T-helper 1 cell treated with Interleukin-12 subunit alpha and Interleukin-12 subunit beta and Interleukin-4 antibody, amounts not matched to agents 30 μg/mL and 1 μg/mL, for 36 hours (primary cell): ENCODE data around the gene SIX6.
A peak's percentile ranks its signal among the peaks of the same experiment; 100 is the strongest.

ENCODE experiments used
- H3K27ac Mint-ChIP-seq: one replicate; pipeline ENCODE4 v1.8.0; 2021; ENCODE audit warnings: mild to moderate bottlenecking, mixed read lengths
- H3K27me3 Mint-ChIP-seq: one replicate; pipeline ENCODE4 v1.8.0; 2021; ENCODE audit warnings: low read depth, mixed read lengths
- H3K36me3 Mint-ChIP-seq: one replicate; pipeline ENCODE4 v1.8.0; 2021; ENCODE audit warnings: low read depth, mixed read lengths
- H3K4me1 Mint-ChIP-seq: one replicate; pipeline ENCODE4 v1.8.0; 2021; ENCODE audit warnings: low read depth, mixed read lengths
- H3K4me3 Mint-ChIP-seq: one replicate; pipeline ENCODE4 v1.8.0; 2021; ENCODE audit warnings: mild to moderate bottlenecking, moderate library complexity, mixed read lengths
- H3K9me3 Mint-ChIP-seq: one replicate; pipeline ENCODE4 v1.8.0; 2021; ENCODE audit warnings: mixed read lengths

SIX6 gene

DNA sequence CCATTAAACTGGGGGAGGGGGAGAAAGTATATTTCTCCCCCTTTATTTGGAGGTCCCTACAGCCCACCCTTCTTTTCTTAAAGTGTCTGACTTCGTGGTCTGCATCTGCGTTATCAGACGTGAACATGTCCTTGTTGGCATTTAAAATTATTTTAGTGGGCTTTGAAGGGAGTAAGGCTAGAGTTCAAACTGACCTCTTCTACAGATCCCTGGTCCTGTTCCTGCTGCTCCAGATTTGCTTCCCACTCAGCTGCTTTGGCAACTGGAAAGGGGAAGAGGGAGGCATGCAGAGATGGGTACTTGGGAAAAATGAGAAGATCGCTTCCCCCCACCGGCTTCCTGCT lies 611 bp upstream of the SIX6 start:
- H3K27me3 Mint-ChIP-seq: peaks cover 85% of the 10 kb centered on the region

DNA sequence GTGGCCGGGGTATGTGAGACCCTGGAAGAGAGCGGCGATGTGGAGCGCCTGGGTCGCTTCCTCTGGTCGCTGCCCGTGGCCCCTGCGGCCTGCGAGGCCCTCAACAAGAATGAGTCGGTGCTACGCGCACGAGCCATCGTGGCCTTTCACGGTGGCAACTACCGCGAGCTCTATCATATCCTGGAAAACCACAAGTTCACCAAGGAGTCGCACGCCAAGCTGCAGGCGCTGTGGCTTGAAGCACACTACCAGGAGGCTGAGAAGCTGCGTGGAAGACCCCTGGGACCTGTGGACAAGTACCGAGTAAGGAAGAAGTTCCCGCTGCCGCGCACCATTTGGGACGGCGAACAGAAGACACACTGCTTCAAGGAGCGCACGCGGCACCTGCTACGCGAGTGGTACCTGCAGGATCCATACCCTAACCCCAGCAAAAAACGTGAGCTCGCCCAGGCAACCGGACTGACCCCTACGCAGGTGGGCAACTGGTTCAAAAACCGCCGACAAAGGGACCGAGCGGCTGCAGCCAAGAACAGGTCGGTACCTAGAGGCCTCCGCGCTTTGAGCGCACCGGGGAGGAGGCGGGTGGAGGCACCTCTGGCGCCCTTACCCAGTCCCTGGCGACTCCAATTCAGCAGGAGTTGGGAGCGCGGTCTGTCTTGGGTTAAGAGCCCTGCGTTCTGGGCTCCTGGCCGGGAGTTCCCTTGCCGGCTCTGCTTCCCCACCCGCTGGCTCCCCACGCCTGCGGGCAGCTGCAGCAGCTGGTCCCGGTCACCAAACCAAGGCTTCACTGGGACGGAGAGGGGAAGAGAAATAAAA lies 700 bp downstream of the SIX6 start:
- Mint-ChIP-seq H3K27me3 (peaks cover 88% of the 10 kb centered on the region), H3K27ac (peak overlapping the region; percentile 57), H3K4me1 (peaks cover 10% of the 10 kb centered on the region), H3K4me3 (no peak overlapping the region), H3K36me3 (peaks cover 6% of the 10 kb centered on the region), H3K9me3 (no peaks in the 10 kb centered on the region)

More for the DNA sequence above, 611 bp upstream of the SIX6 start:
- H3K4me3 Mint-ChIP-seq: no peak overlapping the region
- H3K9me3 Mint-ChIP-seq: no peaks in the 10 kb centered on the region
- H3K4me1 Mint-ChIP-seq: peaks cover 7% of the 10 kb centered on the region
- H3K36me3 Mint-ChIP-seq: peaks cover 6% of the 10 kb centered on the region
- H3K27ac Mint-ChIP-seq: no peak overlapping the region

DNA sequence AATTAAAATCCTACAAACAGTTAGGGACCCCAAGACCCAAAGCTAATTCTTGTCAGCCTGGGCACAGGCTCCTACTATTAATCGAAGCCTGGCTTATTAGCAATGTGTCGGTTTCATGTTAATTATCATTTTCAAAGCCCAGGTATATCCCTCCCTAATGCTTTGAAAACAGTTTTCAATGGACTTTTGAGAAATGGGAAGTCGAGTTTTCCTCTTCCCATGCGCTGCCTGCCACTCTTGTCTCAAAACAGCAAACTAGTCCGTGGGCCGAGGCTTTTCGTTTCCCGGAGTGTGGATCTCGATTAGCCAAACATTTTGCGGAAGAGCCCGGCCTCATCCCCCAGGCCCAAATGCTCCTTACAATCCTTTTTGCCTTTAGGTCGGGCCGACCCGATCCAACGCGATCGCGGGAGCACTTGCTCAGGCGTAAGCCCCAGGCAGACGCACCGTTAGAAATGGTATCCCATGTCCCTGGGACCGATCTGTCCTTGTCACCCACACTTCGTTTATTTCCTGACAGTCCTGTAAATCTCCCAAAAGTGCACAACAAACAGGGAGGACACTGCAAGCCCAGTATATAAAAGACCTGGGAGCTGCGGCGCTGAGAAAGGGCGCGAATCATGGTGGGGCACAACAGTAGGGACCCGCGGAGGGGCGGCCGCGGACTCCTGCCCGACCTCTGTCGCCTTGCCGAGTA lies 1.5 kb downstream of the SIX6 start:
- H3K27me3 Mint-ChIP-seq: peaks cover 86% of the 10 kb centered on the region
- H3K27ac Mint-ChIP-seq: no peak overlapping the region
- H3K9me3 Mint-ChIP-seq: no peaks in the 10 kb centered on the region
- H3K4me1 Mint-ChIP-seq: peaks cover 10% of the 10 kb centered on the region
- peaks cover 6% of the 10 kb centered on the region for H3K36me3 Mint-ChIP-seq
- H3K4me3 Mint-ChIP-seq: no peak overlapping the region

DNA sequence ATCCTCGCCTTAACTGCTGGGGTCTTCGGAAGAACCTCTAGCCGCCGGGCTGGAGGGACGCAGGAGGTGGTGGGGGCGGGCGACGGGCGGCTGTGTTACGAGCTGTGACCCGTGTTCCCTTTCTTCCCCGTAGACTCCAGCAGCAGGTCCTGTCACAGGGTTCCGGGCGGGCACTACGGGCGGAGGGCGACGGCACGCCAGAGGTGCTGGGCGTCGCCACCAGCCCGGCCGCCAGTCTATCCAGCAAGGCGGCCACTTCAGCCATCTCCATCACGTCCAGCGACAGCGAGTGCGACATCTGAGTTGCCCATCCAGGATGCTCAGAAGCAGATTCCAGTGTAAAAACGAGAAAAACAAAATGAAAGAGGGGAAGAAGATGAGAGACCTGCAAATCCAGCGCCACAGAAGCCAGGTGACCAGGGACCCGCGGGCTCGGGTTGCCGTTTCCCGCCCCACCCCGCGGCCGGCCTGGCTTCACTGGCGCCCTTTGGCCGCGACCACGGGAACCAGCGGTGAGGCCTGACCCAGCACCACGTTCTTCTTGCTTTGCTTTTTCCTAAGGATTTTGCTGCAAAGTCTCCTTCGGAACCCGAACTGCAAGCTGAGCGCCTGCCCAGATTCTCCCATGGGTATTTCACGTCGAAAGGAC lies 2.1 kb downstream of the SIX6 start:
- Mint-ChIP-seq H3K27me3 (peaks cover 84% of the 10 kb centered on the region), H3K36me3 (peaks cover 7% of the 10 kb centered on the region), H3K4me3 (no peak overlapping the region), H3K27ac (peak overlapping the region; percentile 36), H3K4me1 (peaks cover 12% of the 10 kb centered on the region), H3K9me3 (no peaks in the 10 kb centered on the region)

DNA sequence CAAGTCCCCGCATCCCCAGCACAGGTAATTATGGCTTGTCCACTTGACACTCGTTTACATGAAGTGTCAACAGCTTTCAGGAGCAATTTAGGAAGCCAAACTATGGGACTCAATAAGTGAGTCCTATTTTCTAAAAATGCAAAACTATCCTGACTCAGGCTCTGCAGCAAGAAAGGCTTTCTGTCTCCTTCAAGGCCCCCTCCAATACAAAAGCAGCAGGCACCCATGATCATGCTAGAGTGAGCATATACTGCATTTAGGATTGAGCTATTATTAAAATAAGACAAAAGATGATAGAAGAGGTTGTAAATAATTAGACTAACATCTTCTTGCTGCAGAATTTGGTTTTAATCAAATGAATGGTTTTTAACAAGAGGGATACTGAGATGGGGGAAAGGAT lies 3.2 kb downstream of the SIX6 start:
- Mint-ChIP-seq H3K9me3 (no peaks in the 10 kb centered on the region), H3K4me3 (no peak overlapping the region), H3K27me3 (peaks cover 84% of the 10 kb centered on the region), H3K27ac (no peak overlapping the region), H3K4me1 (peaks cover 15% of the 10 kb centered on the region), H3K36me3 (peaks cover 11% of the 10 kb centered on the region)

DNA sequence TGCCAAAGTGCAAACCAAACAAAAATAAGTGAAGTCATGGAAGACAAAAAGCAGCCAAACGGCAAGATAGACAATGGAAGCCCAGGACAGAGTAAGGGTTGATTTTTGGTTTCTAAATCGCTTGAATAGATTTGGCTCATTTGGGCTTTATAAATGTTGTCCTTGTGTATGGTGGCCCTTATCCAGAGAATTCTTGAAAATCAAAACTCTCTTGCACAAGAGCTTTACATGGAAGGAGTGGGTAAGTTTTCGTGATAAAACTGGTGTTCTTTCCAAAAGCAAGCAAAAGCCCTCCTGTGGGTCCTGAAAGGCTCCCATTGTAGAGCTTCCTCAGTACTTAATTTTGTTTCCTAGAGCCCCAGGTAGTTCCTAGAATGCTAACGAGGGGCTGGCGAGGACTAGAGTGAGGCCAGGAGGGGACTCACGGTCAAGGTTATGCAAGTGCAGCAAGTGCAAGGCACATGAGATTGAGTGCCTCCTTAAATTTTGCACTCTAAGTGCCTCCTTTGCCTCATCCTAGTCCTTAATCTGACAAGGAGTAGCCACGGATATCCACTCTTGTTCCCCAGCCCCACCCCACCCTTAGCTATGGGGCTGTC lies 4.1 kb downstream of the SIX6 start:
- peaks cover 12% of the 10 kb centered on the region for H3K4me1 Mint-ChIP-seq

DNA sequence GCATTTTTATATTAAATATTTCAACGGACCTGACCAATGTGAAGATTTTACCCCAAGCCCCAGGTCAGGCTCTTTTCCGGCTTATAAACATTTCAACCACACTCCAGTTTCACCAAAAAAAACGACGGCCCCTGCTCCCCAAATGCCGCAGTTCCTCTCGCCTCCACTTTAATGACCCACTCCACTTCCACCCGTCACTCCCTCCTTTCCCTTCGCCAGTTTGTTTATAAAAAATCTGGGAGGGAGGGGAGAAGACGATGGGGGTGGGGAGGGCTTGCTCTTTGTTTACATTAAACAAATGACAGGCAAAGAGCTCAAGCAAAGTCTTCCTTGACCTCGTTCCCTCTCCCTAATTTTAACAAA lies 5.4 kb downstream of the SIX6 start:
- Mint-ChIP-seq H3K9me3 (no peaks in the 10 kb centered on the region), H3K27ac (no peak overlapping the region), H3K4me1 (peaks cover 11% of the 10 kb centered on the region), H3K4me3 (no peak overlapping the region), H3K27me3 (peaks cover 74% of the 10 kb centered on the region), H3K36me3 (peaks cover 5% of the 10 kb centered on the region)

More for the DNA sequence above, 4.1 kb downstream of the SIX6 start:
- H3K36me3 Mint-ChIP-seq: peaks cover 5% of the 10 kb centered on the region
- peaks cover 82% of the 10 kb centered on the region for H3K27me3 Mint-ChIP-seq
- H3K27ac Mint-ChIP-seq: no peak overlapping the region
- no peak overlapping the region for H3K4me3 Mint-ChIP-seq
- no peaks in the 10 kb centered on the region for H3K9me3 Mint-ChIP-seq

DNA sequence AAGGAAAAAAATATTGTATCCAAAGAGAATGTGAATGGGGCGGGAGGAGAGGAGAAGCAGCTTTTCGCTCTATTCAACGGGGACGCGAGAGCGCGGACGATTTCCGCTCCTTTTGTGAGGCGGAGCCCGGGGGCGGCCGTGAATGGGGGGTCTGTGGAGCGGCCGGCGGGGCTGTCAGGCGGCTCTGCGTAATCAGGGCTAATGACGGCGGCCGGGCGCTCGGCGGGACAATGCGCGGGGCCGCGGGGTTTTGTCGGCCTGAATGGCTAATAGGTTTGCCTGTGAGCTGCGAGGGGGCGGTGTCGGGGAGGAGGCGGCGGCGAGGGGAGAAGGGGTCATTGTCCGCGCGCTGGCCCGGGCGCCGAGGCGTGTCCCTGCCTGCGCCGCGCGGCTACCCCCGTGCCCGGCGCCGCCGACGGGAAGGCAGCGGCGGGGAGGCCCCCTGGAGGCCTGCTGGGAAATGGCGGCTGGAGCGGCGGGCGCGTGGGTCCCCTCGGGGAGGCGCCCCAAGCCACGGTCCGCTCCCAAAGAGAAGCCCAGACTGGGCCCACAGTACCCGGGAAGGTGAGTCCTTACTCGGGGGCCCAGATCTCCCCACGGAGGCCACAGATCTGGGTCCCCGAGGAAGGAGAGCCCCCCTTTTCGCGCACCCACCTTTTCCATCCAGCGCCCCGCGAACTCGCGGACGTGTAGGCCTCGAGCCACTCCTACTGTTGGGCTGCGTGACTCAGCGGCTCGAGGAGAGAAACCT lies 6.0 kb downstream of the SIX6 start:
- Mint-ChIP-seq H3K4me3 (peak overlapping the region; percentile 59), H3K9me3 (no peaks in the 10 kb centered on the region), H3K4me1 (peaks cover 8% of the 10 kb centered on the region), H3K27ac (no peak overlapping the region), H3K36me3 (peaks cover 5% of the 10 kb centered on the region), H3K27me3 (peaks cover 68% of the 10 kb centered on the region)

DNA sequence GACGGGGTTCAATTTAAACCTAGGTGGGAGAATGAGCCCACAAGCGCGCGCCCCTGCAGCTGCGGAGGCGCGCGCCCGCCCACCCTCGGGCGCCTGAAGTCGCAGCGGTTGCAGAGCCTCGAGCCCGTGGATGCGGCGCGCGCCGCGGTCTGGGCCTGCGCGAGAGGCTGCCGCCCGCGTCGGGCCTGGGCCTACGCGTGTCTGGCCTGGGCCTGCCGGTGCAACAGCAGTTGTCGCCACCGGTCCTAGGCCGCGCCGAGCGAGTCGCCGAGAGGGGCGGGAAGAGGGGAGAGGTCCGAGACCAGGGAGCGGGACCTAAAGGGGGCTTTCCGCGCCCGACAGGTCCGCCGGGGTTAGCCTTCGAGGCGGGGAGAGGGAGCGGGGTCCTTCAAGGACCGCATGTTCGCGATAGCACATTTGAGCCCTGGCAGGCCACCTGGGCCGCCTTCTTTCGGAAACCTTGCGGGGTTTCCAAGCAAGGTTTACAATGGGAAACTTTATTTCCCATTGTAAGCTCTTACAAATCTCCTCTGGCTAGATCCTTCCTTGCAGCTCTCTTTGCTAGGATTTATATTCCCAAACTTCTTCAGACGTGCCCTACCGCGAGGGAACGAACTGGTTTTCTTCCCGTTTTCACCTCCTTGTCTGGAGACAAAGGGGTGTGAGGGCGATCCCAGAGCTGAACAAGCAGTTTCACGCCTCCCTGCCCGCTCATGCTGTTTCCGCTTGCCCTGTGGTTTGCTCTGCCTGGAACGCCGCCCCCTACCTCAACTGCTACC lies 6.8 kb downstream of the SIX6 start:
- Mint-ChIP-seq H3K36me3 (peaks cover 5% of the 10 kb centered on the region), H3K9me3 (no peaks in the 10 kb centered on the region), H3K27ac (peak overlapping the region; percentile 75), H3K4me3 (peak overlapping the region; percentile 22), H3K4me1 (peaks cover 8% of the 10 kb centered on the region), H3K27me3 (peaks cover 60% of the 10 kb centered on the region)

DNA sequence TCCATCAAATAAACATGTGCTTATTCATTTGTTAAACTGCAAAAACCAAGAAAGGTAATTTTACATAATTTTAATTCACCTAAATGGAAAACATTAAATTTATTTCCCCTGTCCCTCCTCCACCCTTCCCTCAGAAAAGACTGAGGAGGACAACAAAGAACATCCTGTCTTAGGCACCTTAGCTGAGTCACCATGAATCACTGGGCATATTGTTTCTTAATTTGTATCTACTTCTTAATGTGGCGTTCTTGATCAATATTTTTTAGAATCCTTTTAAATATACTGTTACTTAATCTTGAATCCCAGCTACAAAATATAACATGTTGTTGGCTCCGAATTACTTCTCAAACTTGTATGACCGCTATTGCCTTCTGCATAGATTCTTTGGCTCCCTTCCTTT lies 23.5 kb downstream of the SIX6 start:
- no peak overlapping the region for H3K27ac Mint-ChIP-seq
- peaks cover 15% of the 10 kb centered on the region for H3K27me3 Mint-ChIP-seq
- no peaks in the 10 kb centered on the region for H3K36me3 Mint-ChIP-seq
- H3K4me1 Mint-ChIP-seq: no peaks in the 10 kb centered on the region
- no peak overlapping the region for H3K4me3 Mint-ChIP-seq
- peaks cover 5% of the 10 kb centered on the region for H3K9me3 Mint-ChIP-seq

DNA sequence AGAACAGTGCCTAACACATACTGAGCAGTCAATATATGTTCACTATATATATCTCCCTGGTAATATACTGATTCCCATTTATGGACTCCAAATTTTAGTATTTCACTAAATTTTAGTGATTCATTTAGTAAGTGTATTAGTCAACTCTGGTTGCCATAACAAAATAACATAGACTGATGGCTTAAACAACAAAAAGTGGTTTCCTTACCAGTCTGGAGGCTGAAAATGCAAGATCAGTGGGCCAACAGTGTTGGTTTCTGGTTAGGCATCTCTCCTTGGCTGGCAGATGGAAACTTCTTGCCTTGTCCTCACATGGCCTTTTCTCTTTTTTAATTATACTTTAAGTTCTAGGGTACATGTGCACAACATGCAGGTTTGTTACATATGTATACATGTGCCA lies 28.7 kb downstream of the SIX6 start:
- no peaks in the 10 kb centered on the region for H3K4me1 Mint-ChIP-seq
- H3K36me3 Mint-ChIP-seq: no peaks in the 10 kb centered on the region
- H3K27me3 Mint-ChIP-seq: peaks cover 15% of the 10 kb centered on the region
- H3K9me3 Mint-ChIP-seq: peaks cover 5% of the 10 kb centered on the region
- H3K4me3 Mint-ChIP-seq: no peak overlapping the region
- no peak overlapping the region for H3K27ac Mint-ChIP-seq

DNA sequence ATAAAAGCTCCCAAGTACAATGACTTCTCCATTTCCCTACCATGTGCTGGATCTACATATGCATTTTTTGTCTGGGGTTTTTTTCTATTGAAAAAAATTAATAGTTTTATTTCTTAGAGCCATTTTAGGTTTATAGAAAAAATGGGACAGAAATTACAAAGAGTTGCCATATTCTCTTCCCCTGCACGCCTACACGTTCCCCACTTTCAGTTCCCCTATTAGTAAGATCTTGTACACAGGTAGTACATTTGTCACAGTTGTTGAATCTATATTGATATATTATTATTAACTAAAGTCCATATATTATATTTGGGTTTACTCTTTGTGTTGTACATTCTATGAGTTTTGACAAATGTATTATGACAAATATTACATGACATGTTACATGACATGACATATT lies 35.7 kb downstream of the SIX6 start:
- Mint-ChIP-seq H3K9me3 (peaks cover 17% of the 10 kb centered on the region), H3K4me1 (no peaks in the 10 kb centered on the region), H3K36me3 (no peaks in the 10 kb centered on the region), H3K27me3 (peaks cover 12% of the 10 kb centered on the region), H3K4me3 (no peak overlapping the region), H3K27ac (no peak overlapping the region)

DNA sequence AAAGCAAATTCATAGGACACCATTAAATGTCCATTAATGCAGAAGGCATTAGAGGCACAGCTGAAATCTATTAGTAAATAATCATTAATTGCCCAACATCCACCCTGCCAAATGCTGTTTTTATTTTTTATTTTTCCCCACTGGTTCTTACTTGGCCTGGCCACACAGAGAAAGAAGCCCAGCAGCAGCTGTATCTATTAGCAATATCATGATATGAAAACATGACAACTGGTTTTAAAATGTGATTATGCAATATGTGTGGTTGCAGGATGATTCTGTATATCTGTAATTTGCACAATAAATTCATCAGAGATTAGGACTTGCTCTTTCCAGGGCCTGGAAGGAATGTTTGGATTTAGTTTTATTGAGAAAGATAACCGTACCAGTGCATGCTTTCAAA lies 44.9 kb downstream of the SIX6 start:
- no peak overlapping the region for H3K27ac Mint-ChIP-seq
- no peaks in the 10 kb centered on the region for H3K36me3 Mint-ChIP-seq
- H3K4me3 Mint-ChIP-seq: no peak overlapping the region
- peaks cover 16% of the 10 kb centered on the region for H3K27me3 Mint-ChIP-seq
- H3K9me3 Mint-ChIP-seq: peaks cover 2% of the 10 kb centered on the region
- no peaks in the 10 kb centered on the region for H3K4me1 Mint-ChIP-seq
